ENCODE results near the gene RBMS1. TPM values are rescaled to one million over a fixed set of nuclear protein-coding genes. Genes with fewer than 3 reads are reported as not detected.

RBMS1 gene
- total RNA-seq, 1 experiment from 2014 or later, result 61.9 TPM

DNA sequence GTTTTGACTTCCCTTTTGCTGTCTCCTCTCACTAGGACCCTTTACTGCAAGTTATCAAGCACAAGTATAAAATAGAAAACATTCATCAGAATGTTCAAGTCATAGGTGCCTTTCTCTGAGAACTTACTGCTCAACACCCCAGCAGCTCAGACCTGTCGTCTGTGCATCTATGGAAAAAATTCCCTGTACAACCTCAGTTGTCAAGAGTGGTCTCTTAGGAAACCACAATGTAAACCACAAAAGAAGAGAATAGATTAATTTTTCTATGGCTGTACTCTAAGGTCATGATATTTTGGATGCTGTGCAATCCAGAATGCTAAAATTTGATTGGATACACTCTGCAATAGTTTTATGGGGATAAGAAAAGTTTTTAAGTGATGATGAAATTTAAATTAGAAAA lies 84.1 kb downstream of the RBMS1 start:
- TF ChIP-seq, protein P1, sequence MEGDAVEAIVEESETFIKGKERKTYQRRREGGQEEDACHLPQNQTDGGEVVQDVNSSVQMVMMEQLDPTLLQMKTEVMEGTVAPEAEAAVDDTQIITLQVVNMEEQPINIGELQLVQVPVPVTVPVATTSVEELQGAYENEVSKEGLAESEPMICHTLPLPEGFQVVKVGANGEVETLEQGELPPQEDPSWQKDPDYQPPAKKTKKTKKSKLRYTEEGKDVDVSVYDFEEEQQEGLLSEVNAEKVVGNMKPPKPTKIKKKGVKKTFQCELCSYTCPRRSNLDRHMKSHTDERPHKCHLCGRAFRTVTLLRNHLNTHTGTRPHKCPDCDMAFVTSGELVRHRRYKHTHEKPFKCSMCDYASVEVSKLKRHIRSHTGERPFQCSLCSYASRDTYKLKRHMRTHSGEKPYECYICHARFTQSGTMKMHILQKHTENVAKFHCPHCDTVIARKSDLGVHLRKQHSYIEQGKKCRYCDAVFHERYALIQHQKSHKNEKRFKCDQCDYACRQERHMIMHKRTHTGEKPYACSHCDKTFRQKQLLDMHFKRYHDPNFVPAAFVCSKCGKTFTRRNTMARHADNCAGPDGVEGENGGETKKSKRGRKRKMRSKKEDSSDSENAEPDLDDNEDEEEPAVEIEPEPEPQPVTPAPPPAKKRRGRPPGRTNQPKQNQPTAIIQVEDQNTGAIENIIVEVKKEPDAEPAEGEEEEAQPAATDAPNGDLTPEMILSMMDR (IDR thresholded peaks at IDR 0.05; ENCODE audit: unreplicated experiment), result no peak
- no peaks in the 10 kb centered on the region for H3K9me3 Mint-ChIP-seq (ENCODE audit: low read depth, unreplicated experiment)
- no TSS peak for BruUV-seq (replicated peaks)
- H3K4me1 Mint-ChIP-seq (ENCODE audit: low read depth, unreplicated experiment), result peaks cover 46% of the 10 kb centered on the region
- intact Hi-C loops (cut with micrococcal nuclease; ENCODE audit: unreplicated experiment), result loop anchor here (5.0 kb wide), 1 partner anchor 243 kb away; no protein-coding TSS in a partner anchor
- CTCF ChIA-PET, result no interaction called here
- H3K36me3 Mint-ChIP-seq (ENCODE audit: insufficient read depth, unreplicated experiment), result peaks cover 51% of the 10 kb centered on the region
- DNase-seq, result no peak
- H3K27me3 Mint-ChIP-seq (ENCODE audit: unreplicated experiment), result no peaks in the 10 kb centered on the region
- H3K4me3 Mint-ChIP-seq (ENCODE audit: low read depth, unreplicated experiment), result no peak overlapping the region
- peak overlapping the region; percentile 55 for H3K27ac Mint-ChIP-seq (ENCODE audit: unreplicated experiment)

GRCh38 chr2:160408959-160409291 lies 84.7 kb downstream of the RBMS1 start:
- no peaks in the 10 kb centered on the region for H3K9me3 Mint-ChIP-seq (ENCODE audit: low read depth, unreplicated experiment)
- H3K4me3 Mint-ChIP-seq (ENCODE audit: low read depth, unreplicated experiment), result peak overlapping the region; percentile 63
- no peaks in the 10 kb centered on the region for H3K27me3 Mint-ChIP-seq (ENCODE audit: unreplicated experiment)

GRCh38 chr2:160408173-160408958 lies 85.2 kb downstream of the RBMS1 start:
- DNase-seq, result no peak
- Mint-ChIP-seq H3K27ac (ENCODE audit: unreplicated experiment) (peak overlapping the region; percentile 55), H3K4me1 (ENCODE audit: low read depth, unreplicated experiment) (peaks cover 55% of the 10 kb centered on the region), H3K36me3 (ENCODE audit: insufficient read depth, unreplicated experiment) (peaks cover 51% of the 10 kb centered on the region), H3K4me3 (ENCODE audit: low read depth, unreplicated experiment) (peak overlapping the region; percentile 63), H3K9me3 (ENCODE audit: low read depth, unreplicated experiment) (no peaks in the 10 kb centered on the region), H3K27me3 (ENCODE audit: unreplicated experiment) (no peaks in the 10 kb centered on the region)
- BruUV-seq (replicated peaks), result TSS peak; percentile 73
- TF ChIP-seq, protein P1 (IDR thresholded peaks at IDR 0.05; ENCODE audit: unreplicated experiment), result no peak
- intact Hi-C loops (cut with micrococcal nuclease; ENCODE audit: unreplicated experiment), result loop anchor here (5.0 kb wide), 1 partner anchor 244 kb away; no protein-coding TSS in a partner anchor
- CTCF ChIA-PET, result interaction anchor here (0.5 to 0.9 kb wide), 2 partner anchors 16 to 562 kb away, joined by 3 to 4 read pairs; no protein-coding TSS in a partner anchor

More at GRCh38 chr2:160408959-160409291, 84.7 kb downstream of the RBMS1 start:
- Mint-ChIP-seq H3K36me3 (ENCODE audit: insufficient read depth, unreplicated experiment) (peaks cover 51% of the 10 kb centered on the region), H3K4me1 (ENCODE audit: low read depth, unreplicated experiment) (peaks cover 50% of the 10 kb centered on the region), H3K27ac (ENCODE audit: unreplicated experiment) (peak overlapping the region; percentile 55)
- BruUV-seq (replicated peaks), result no TSS peak
- no peak for DNase-seq
- intact Hi-C loops (cut with micrococcal nuclease; ENCODE audit: unreplicated experiment), result loop anchor here (5.0 kb wide), 1 partner anchor 243 kb away; no protein-coding TSS in a partner anchor
- CTCF ChIA-PET, result no interaction called here
- TF ChIP-seq, protein P1 (IDR thresholded peaks at IDR 0.05; ENCODE audit: unreplicated experiment), result no peak

DNA sequence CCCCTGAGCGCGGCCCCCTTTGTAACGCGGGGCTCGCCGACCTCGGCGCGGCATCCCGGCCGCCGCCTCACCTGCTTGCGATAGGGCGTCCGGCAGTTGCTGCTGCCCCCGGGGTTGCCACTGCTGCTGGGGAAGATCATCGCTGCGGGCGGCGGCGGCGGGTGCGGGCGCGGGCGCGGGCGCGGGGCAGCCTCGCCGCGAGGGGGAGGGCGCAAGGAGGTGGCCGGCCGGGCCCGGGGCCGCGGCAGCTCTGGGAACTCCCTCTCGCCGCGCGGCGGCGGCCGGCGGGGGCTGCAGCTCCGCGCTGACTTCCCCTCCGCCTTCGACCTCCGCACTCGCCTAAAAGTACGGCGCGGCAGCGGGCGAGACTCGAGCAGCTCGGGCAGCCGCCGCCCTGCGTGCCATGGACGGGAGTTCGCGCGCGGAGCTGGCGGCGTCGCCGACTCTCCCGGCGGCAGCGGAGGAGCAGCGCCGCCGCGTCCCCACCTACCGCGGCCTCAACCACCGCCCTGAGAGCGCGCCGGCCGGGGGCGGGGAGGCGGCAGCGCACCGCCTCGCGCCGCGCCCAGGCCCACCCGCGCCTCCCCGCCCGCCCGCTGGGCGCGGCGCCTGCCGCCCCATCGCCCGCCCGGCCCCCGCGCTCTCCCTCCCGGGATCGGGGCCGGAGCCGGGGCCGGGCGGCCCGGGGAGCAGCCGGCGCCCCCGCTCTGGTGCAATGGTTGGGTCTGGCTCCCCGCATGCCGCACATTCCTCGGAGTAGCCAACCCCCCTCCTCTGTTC lies 86.0 kb downstream of the RBMS1 start:
- Mint-ChIP-seq H3K4me3 (ENCODE audit: low read depth, unreplicated experiment) (peak overlapping the region; percentile 63), H3K4me1 (ENCODE audit: low read depth, unreplicated experiment) (peaks cover 63% of the 10 kb centered on the region), H3K36me3 (ENCODE audit: insufficient read depth, unreplicated experiment) (peaks cover 51% of the 10 kb centered on the region), H3K27ac (ENCODE audit: unreplicated experiment) (peak overlapping the region; percentile 55), H3K9me3 (ENCODE audit: low read depth, unreplicated experiment) (no peaks in the 10 kb centered on the region), H3K27me3 (ENCODE audit: unreplicated experiment) (no peaks in the 10 kb centered on the region)
- CTCF ChIA-PET, result interaction anchor here (0.5 to 1.5 kb wide), 4 partner anchors 11 to 562 kb away, joined by 3 to 4 read pairs (median 3); no protein-coding TSS in a partner anchor
- TF ChIP-seq, protein P1 (IDR thresholded peaks at IDR 0.05; ENCODE audit: unreplicated experiment), result no peak
- peak; percentile 66 for DNase-seq
- BruUV-seq (replicated peaks), result no TSS peak
- intact Hi-C loops (cut with micrococcal nuclease; ENCODE audit: unreplicated experiment), result loop anchor here (5.0 kb wide), 1 partner anchor 245 kb away; no protein-coding TSS in a partner anchor

Measured in Calu3 (cell line).